Measurements from ENCODE around the gene MAP1LC3A. TPM values are rescaled to one million over a fixed set of nuclear protein-coding genes. Genes with fewer than 3 reads are reported as not detected.

Gene MAP1LC3A
- total RNA-seq, 2 experiments from 2014 or later = 0.92 to 1.0 TPM

GRCh38 chr20:34595377-34596184 is 37.1 kb downstream of the MAP1LC3A start:
- Mint-ChIP-seq H3K9me3 (no peaks in the 10 kb centered on the region), H3K36me3 (ENCODE audit: low read depth) (no peaks in the 10 kb centered on the region), H3K4me1 (ENCODE audit: low read depth) (no peaks in the 10 kb centered on the region), H3K27ac (no peak overlapping the region), H3K27me3 (no peaks in the 10 kb centered on the region), H3K4me3 (no peak overlapping the region)
- TF ChIP-seq, protein P1, sequence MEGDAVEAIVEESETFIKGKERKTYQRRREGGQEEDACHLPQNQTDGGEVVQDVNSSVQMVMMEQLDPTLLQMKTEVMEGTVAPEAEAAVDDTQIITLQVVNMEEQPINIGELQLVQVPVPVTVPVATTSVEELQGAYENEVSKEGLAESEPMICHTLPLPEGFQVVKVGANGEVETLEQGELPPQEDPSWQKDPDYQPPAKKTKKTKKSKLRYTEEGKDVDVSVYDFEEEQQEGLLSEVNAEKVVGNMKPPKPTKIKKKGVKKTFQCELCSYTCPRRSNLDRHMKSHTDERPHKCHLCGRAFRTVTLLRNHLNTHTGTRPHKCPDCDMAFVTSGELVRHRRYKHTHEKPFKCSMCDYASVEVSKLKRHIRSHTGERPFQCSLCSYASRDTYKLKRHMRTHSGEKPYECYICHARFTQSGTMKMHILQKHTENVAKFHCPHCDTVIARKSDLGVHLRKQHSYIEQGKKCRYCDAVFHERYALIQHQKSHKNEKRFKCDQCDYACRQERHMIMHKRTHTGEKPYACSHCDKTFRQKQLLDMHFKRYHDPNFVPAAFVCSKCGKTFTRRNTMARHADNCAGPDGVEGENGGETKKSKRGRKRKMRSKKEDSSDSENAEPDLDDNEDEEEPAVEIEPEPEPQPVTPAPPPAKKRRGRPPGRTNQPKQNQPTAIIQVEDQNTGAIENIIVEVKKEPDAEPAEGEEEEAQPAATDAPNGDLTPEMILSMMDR (IDR thresholded peaks at IDR 0.05) = no peak
- intact Hi-C loops (cut with micrococcal nuclease) = no loop called here
- ATAC-seq (no peak), DNase-seq (no peak)
- ChIA-PET POLR2A (no interaction called here), CTCF (no interaction called here)

DNA sequence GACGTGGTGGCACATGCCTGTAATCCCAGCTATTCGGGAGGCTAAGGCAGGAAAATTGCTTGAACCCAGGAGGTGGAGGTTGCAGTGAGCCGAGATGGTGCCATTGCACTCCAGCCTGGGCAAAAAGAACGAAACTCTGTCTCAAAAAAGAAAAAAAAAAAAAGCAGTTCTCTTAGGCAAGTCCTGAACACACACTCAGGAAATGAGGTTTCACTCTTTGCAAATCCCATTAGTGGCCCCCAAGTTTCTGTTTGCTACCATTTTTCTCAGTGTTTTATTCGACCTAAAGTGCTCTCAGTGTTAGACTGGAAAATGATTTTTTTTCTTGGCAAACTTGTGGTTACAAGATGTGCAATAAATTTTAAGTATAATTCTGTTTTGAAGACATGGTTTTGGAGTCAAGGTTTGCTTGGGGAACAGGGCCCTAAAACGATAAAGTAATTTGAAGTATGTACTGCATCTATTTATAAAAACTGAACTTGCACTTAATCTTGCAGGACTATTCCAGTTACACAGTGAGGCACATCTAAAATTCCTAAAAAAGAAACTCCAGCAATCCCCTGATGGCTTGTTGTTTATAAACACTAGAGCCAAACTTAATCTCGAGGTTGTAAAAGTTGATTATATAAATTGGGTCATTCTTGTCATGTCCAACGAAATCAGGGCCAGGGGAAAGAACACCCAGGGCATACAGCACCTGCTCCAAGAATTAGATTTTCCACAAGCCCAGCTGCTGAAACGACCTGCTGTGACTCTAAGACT is 42.6 kb downstream of the MAP1LC3A start:
- no peak for ATAC-seq
- no peak overlapping the region for H3K4me3 Mint-ChIP-seq
- H3K4me1 Mint-ChIP-seq (ENCODE audit: low read depth) = peaks cover 2% of the 10 kb centered on the region
- ChIA-PET POLR2A (interaction anchor here (0.8 kb wide), 1 partner anchor 104 kb away, joined by 3 read pairs; no protein-coding TSS in a partner anchor), CTCF (interaction anchor here (1.4 kb wide), 1 partner anchor 288 kb away, joined by 4 read pairs; no protein-coding TSS in a partner anchor)
- DNase-seq = no peak
- no peaks in the 10 kb centered on the region for H3K9me3 Mint-ChIP-seq
- H3K27ac Mint-ChIP-seq = no peak overlapping the region
- intact Hi-C loops (cut with micrococcal nuclease) = no loop called here
- no peaks in the 10 kb centered on the region for H3K27me3 Mint-ChIP-seq
- TF ChIP-seq, protein P1 (IDR thresholded peaks at IDR 0.05) = no peak
- H3K36me3 Mint-ChIP-seq (ENCODE audit: low read depth) = peaks cover 2% of the 10 kb centered on the region

GRCh38 chr20:34604980-34605788 is 46.7 kb downstream of the MAP1LC3A start:
- Mint-ChIP-seq H3K4me3 (no peak overlapping the region), H3K27ac (no peak overlapping the region), H3K4me1 (ENCODE audit: low read depth) (peaks cover 2% of the 10 kb centered on the region), H3K36me3 (ENCODE audit: low read depth) (peaks cover 2% of the 10 kb centered on the region), H3K9me3 (no peaks in the 10 kb centered on the region), H3K27me3 (no peaks in the 10 kb centered on the region)
- TF ChIP-seq, protein P1 (IDR thresholded peaks at IDR 0.05) = no peak
- intact Hi-C loops (cut with micrococcal nuclease) = no loop called here
- ChIA-PET POLR2A (no interaction called here), CTCF (interaction anchor here (1.7 kb wide), 1 partner anchor 164 kb away, joined by 3 read pairs; no protein-coding TSS in a partner anchor)
- no peak for DNase-seq
- no peak for ATAC-seq

DNA sequence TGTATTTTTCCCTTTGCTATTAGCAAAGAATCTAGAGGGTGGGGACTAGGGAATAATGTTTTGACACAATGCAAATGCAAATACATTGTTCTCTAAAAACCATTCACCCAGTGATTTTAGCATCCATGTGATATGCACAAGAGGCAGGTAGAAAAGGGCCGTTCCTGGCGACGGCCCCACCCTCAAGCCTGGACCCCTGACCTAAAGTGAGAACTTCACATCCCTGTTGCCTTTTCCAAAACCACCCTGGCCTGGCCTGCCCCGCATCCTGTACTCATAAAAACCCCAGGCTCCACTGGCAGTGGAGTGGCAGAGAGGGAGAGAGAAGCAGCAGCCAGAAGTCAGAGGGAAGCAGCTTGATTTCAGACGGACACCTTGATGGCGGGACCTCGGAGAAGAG is 48.5 kb downstream of the MAP1LC3A start:
- no peak overlapping the region for H3K27ac Mint-ChIP-seq
- DNase-seq (no peak), ATAC-seq (no peak)
- no peak overlapping the region for H3K4me3 Mint-ChIP-seq
- ChIA-PET POLR2A (no interaction called here), CTCF (interaction anchor here (1.7 kb wide), 1 partner anchor 162 kb away, joined by 3 read pairs; no protein-coding TSS in a partner anchor)
- TF ChIP-seq, protein P1 (IDR thresholded peaks at IDR 0.05) = no peak
- intact Hi-C loops (cut with micrococcal nuclease) = no loop called here
- H3K36me3 Mint-ChIP-seq (ENCODE audit: low read depth) = peaks cover 8% of the 10 kb centered on the region
- no peaks in the 10 kb centered on the region for H3K27me3 Mint-ChIP-seq
- no peaks in the 10 kb centered on the region for H3K9me3 Mint-ChIP-seq
- H3K4me1 Mint-ChIP-seq (ENCODE audit: low read depth) = peaks cover 2% of the 10 kb centered on the region

Other genes starting within 250 kb of the MAP1LC3A start
- gene ITCH, start 195.4 kb upstream of the MAP1LC3A start, total RNA-seq = 10 to 100 TPM; 46.0 to 51.8 TPM
- 10 to 100 TPM; 66.6 to 70.9 TPM for gene DYNLRB1, start 42.3 kb upstream of the MAP1LC3A start, total RNA-seq
- 10 to 100 TPM; 19.4 to 20.9 TPM for gene PIGU, start 118.4 kb downstream of the MAP1LC3A start, total RNA-seq
- 1 to 10 TPM; 4.0 to 4.6 TPM for gene TP53INP2, start 145.6 kb downstream of the MAP1LC3A start, total RNA-seq

Data from activated CD8-positive, alpha-beta T cell treated with anti-CD3 and anti-CD28 coated beads for 36 hours (primary cell).